OCI-LY1 (cell line): ENCODE measurements around the gene TTLL5.

Source experiments
- H2AFZ ChIP-seq: fragments of 200-600 bp; sonication (generic), shearing (Covaris generic); 2 replicates; pipeline ENCODE4 v1.6.0; 2014; ENCODE audit warnings: antibody characterized with exemption, mild to moderate bottlenecking, low read length
- H3F3A ChIP-seq: fragments of 200-600 bp; sonication (generic), shearing (Covaris generic); 2 replicates; pipeline ENCODE4 v1.6.0; 2014; ENCODE audit warnings: mild to moderate bottlenecking, antibody characterized with exemption, low read length, moderate library complexity; ENCODE audit not compliant: insufficient read depth
- H3K27ac ChIP-seq: fragments of 200-600 bp; sonication (generic); 2 replicates; pipeline ENCODE4 v1.5.1; 2014; ENCODE audit warnings: low read length, mixed run types, mild to moderate bottlenecking, low read depth; ENCODE audit not compliant: poor library complexity, severe bottlenecking
- H3K27me3 ChIP-seq: fragments of 200-600 bp; sonication (generic); 2 replicates; pipeline ENCODE4 v1.6.0; 2014; ENCODE audit warnings: antibody characterized with exemption, mild to moderate bottlenecking, low read length, moderate library complexity; ENCODE audit not compliant: insufficient read depth
- H3K36me3 ChIP-seq: fragments of 200-600 bp; sonication (generic); 2 replicates; pipeline ENCODE4 v1.6.1; 2014; ENCODE audit warnings: mild to moderate bottlenecking, antibody characterized with exemption, low read length, moderate library complexity, mixed read lengths; ENCODE audit not compliant: insufficient read depth
- H3K4me1 ChIP-seq: fragments of 200-600 bp; sonication (generic); 2 replicates; pipeline ENCODE4 v1.5.1; 2014; ENCODE audit warnings: mild to moderate bottlenecking, low read length, moderate library complexity; ENCODE audit not compliant: insufficient read depth, severe bottlenecking
- H3K4me2 ChIP-seq: fragments of 200-600 bp; sonication (generic), shearing (Covaris generic); 2 replicates; pipeline ENCODE4 v1.6.1; 2014; ENCODE audit warnings: low read length
- H3K4me3 ChIP-seq: fragments of 200-600 bp; sonication (generic); 2 replicates; pipeline ENCODE4 v1.5.1; 2014; ENCODE audit warnings: low read length, low read depth, mild to moderate bottlenecking, mixed read lengths; ENCODE audit not compliant: poor library complexity, severe bottlenecking
- H3K79me2 ChIP-seq: fragments of 200-600 bp; shearing (Covaris generic); 2 replicates; pipeline ENCODE4 v1.6.1; 2016; ENCODE audit warnings: mixed run types, low read length, mixed read lengths; ENCODE audit not compliant: insufficient read depth
- H3K9ac ChIP-seq: fragments of 200-600 bp; sonication (generic), shearing (Covaris generic); 2 replicates; pipeline ENCODE4 v1.6.1; 2014; ENCODE audit warnings: mild to moderate bottlenecking, low read length, mixed read lengths
- H3K9me2 ChIP-seq: fragments of 200-600 bp; sonication (generic), shearing (Covaris generic); 2 replicates; pipeline ENCODE4 v1.6.1; 2014; ENCODE audit warnings: low read depth, mild to moderate bottlenecking, low read length, mixed read lengths
- H3K9me3 ChIP-seq: fragments of 200-600 bp; shearing (Covaris generic); 2 replicates; pipeline ENCODE4 v1.6.1; 2014; ENCODE audit warnings: low read length, mixed read lengths
- H4K20me1 ChIP-seq: fragments of 200-600 bp; sonication (generic), shearing (Covaris generic); 2 replicates; pipeline ENCODE4 v1.6.0; 2016; ENCODE audit warnings: mild to moderate bottlenecking, low read length; ENCODE audit not compliant: insufficient read depth
- CTCF ChIP-seq: fragments of 200-600 bp; sonication (generic), shearing (Covaris generic); IDR thresholded peaks from 2 replicates; pipeline ENCODE4 v1.5.1; 2017; ENCODE audit warnings: mild to moderate bottlenecking, antibody characterized with exemption, low read length, moderate library complexity, mixed read lengths
- EZH2 ChIP-seq: fragments of 200-600 bp; sonication (generic), shearing (Covaris generic); IDR thresholded peaks from 2 replicates; pipeline ENCODE4 v1.8.0; 2017; ENCODE audit warnings: borderline replicate concordance, mixed run types, mild to moderate bottlenecking, antibody characterized with exemption, low read length, moderate library complexity, mixed read lengths

Gene TTLL5

GRCh38 chr14:75806352-75806832, 145.3 kb downstream of the TTLL5 start:
- Histone ChIP-seq H3K4me1 (no peaks in the 10 kb centered on the region), H3K27ac (no peak overlapping the region), H3K27me3 (no peaks in the 10 kb centered on the region), H3K9me3 (no peaks in the 10 kb centered on the region), H3K9ac (no peak overlapping the region), H3K36me3 (no peaks in the 10 kb centered on the region), H3K9me2 (no peaks in the 10 kb centered on the region), H3F3A (no peaks in the 10 kb centered on the region), H3K4me3 (no peak overlapping the region), H3K79me2 (no peaks in the 10 kb centered on the region), H2AFZ (no peak overlapping the region), H4K20me1 (no peaks in the 10 kb centered on the region), H3K4me2 (no peak overlapping the region)
- TF ChIP-seq CTCF: no peak
- TF ChIP-seq EZH2: no peak

GRCh38 chr14:75807667-75808360, 146.8 kb downstream of the TTLL5 start:
- Histone ChIP-seq H3K79me2 (no peaks in the 10 kb centered on the region), H3K4me1 (peaks cover 9% of the 10 kb centered on the region), H2AFZ (no peak overlapping the region), H3K4me3 (no peak overlapping the region), H3K27me3 (no peaks in the 10 kb centered on the region), H4K20me1 (no peaks in the 10 kb centered on the region), H3K9me3 (no peaks in the 10 kb centered on the region), H3K27ac (no peak overlapping the region), H3K9me2 (no peaks in the 10 kb centered on the region), H3K4me2 (no peak overlapping the region), H3K36me3 (no peaks in the 10 kb centered on the region), H3F3A (no peaks in the 10 kb centered on the region), H3K9ac (no peak overlapping the region)
- no peak for TF ChIP-seq CTCF
- TF ChIP-seq EZH2: no peak

GRCh38 chr14:75811136-75811829, 150.2 kb downstream of the TTLL5 start:
- H3K9me2 ChIP-seq: no peaks in the 10 kb centered on the region
- no peaks in the 10 kb centered on the region for H3K36me3 ChIP-seq
- H3K27me3 ChIP-seq: no peaks in the 10 kb centered on the region
- no peaks in the 10 kb centered on the region for H4K20me1 ChIP-seq
- H2AFZ ChIP-seq: no peak overlapping the region
- no peak overlapping the region for H3K27ac ChIP-seq
- TF ChIP-seq CTCF (no peak), EZH2 (no peak)
- no peaks in the 10 kb centered on the region for H3K79me2 ChIP-seq
- peaks cover 12% of the 10 kb centered on the region for H3K4me1 ChIP-seq
- H3K9me3 ChIP-seq: no peaks in the 10 kb centered on the region
- no peak overlapping the region for H3K9ac ChIP-seq
- H3F3A ChIP-seq: no peaks in the 10 kb centered on the region
- no peak overlapping the region for H3K4me3 ChIP-seq
- H3K4me2 ChIP-seq: no peak overlapping the region
